GM10248 (cell line): ENCODE measurements around the gene AGPAT3.

Source experiments
- CTCF ChIA-PET: fragments of 300-600 bp; sonication (Branson Sonifier 250); formaldehyde crosslinking; extraction: SDS; loops from one replicate; lab custom pipeline; 2021; ENCODE audit warnings: antibody characterized with exemption; lab: Yijun Ruan, JAX
- POLR2A ChIA-PET: fragments of 350-650 bp; sonication (Branson Sonifier 250); formaldehyde crosslinking; extraction: SDS; loops from one replicate; lab custom pipeline; 2020; ENCODE audit warnings: antibody characterized with exemption; lab: Yijun Ruan, JAX
- DNase-seq: peaks from one replicate; pipeline ENCODE4 v3.0.0; 2012; ENCODE audit errors: extremely low spot score
- TF ChIP-seq, protein P1 (sequence below): IDR thresholded peaks from 2 replicates; pipeline ENCODE4 v1.5.1; 2012; ENCODE audit warnings: mild to moderate bottlenecking, low read depth; ENCODE audit errors: extremely low read depth, missing control alignments, control extremely low read depth

AGPAT3 gene

DNA sequence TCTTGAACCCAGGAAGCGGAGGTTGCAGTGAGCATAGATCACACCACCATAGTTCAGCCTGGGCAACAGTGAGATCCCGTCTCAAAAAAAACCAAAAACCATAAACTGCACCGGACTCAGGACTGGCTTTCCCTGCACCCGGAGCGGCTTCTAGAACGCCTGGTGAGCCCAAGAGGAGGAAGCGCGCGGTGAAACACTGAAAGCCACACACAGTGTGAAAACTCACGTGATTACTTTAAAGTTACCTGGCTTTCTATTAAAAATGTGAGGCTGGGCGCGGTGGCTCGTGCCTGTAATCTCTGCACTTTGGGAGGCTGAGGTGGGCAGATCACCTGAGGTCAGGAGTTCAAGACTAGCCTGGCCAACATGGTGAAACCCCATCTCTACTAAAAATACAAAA, 140.0 kb downstream of the AGPAT3 start:
- ChIA-PET CTCF (no interaction called here), POLR2A (interaction anchor here (0.6 kb wide), 1 partner anchor 330 kb away, joined by 3 read pairs; no protein-coding TSS in a partner anchor)
- TF ChIP-seq, protein P1, sequence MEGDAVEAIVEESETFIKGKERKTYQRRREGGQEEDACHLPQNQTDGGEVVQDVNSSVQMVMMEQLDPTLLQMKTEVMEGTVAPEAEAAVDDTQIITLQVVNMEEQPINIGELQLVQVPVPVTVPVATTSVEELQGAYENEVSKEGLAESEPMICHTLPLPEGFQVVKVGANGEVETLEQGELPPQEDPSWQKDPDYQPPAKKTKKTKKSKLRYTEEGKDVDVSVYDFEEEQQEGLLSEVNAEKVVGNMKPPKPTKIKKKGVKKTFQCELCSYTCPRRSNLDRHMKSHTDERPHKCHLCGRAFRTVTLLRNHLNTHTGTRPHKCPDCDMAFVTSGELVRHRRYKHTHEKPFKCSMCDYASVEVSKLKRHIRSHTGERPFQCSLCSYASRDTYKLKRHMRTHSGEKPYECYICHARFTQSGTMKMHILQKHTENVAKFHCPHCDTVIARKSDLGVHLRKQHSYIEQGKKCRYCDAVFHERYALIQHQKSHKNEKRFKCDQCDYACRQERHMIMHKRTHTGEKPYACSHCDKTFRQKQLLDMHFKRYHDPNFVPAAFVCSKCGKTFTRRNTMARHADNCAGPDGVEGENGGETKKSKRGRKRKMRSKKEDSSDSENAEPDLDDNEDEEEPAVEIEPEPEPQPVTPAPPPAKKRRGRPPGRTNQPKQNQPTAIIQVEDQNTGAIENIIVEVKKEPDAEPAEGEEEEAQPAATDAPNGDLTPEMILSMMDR, result no peak

DNA sequence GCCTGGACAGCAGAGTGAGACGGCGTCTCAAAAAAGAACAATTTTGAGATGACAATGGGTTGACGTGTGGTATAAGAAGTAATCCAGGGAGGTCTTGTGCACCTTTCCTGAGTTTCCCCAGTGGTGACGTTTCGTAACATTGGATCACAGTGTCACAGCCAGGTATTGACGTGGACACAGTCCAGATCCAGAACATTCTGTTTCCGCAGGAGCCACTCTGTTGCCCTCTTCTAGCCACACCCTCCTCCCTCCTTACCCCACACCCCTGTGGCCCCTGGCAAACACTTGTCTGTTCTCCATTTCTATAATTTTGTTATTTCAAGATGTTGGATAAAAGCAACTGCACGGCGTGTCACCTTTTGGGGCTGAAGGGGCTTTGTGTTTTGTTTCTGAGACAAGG, 140.6 kb downstream of the AGPAT3 start:
- DNase-seq, result no peak
- ChIA-PET POLR2A (no interaction called here), CTCF (no interaction called here)
- TF ChIP-seq, protein P1, result no peak

More for the DNA sequence above, 140.0 kb downstream of the AGPAT3 start:
- no peak for DNase-seq

DNA sequence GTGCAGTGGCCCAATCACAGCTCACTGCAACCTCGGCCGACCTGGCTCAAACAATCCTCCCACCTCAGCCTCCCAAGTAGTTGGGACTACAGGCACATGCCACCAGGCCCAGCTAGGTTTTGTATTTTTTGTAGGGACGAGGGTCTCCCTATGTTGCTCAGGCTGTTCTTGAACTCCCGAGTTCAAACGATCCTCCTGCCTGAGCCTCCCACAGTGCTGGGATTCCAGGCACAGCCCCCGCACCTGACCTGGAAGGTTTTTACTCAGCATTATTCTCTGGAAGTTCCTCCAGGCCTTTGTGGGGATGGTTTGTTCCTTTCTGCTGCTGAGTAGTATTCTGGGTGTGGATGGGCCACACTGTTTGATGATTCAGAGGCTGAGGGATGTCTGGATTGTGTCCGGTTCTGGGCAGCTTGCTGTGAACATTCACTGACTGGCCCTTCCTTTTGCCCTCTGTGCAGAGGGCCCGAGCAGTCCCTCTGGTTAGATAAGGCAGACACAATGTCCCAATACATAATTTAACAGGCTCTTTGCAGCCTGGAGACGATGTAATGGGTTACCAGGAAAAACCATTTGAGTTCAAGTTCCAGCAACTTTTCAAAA, 141.1 kb downstream of the AGPAT3 start:
- ChIA-PET CTCF (no interaction called here), POLR2A (no interaction called here)
- no peak for DNase-seq
- TF ChIP-seq, protein P1, result no peak

DNA sequence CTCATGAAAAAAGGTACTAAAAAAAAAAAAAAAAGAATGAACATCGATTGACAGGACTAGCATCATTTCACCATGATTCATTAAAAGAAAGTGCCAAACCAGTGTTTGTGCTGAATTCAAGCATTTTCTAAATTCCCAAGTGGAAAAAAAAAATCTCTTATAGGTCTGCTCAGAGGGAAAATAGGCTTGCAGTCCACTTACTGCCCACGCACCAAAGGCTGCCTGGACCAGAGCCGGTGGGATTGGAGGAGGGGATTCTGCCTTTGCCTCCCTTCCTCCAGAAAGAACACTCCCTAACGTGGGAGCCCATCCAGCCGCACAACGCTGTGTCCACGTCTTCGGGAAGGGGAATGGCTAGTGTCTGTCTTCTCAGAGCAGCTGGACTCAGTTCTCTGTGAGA, 141.6 kb downstream of the AGPAT3 start:
- TF ChIP-seq, protein P1, result no peak
- ChIA-PET CTCF (no interaction called here), POLR2A (no interaction called here)
- DNase-seq, result no peak

DNA sequence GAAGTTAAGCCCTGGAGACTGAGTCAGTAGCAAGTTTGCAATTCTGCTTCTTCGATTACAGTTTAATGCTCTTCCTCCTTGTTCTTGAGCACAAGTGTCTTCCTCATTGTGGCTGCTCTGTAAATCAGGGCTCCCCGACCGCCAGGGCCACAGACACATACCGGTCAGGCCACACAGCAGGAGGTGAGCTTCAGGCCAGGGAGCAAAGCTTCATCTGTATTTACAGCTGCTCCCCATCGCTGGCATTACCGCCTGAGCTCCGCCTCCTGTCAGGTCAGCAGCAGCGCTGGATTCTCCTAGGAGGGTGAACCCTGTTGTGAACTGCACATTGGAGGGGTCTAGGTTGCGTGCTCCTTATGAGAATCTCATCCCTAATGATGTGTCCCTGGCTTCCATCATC, 145.4 kb downstream of the AGPAT3 start:
- CTCF ChIA-PET, result interaction anchor here (0.8 to 3.0 kb wide), 3 partner anchors 10 to 35 kb away, joined by 3 to 16 read pairs (median 3); no protein-coding TSS in a partner anchor
- POLR2A ChIA-PET, result no interaction called here

DNA sequence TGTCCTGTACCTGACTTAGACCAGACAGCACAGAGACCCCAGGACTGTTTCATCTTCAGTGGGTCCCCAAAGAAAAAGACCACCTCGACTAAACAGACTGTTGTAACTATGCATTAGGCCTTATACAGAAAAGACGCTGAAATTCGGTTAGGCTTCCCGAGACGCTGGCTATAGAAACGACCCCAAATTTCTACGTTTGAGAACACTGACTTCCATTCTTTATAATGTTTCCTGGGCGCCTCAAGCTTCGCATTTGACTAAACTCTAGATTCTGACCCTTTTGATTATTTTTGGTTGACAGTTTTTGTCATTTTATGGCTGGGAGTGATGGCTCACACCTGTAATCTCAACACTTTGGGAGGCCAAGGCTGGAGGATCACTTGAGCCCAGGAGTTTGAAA, 146.1 kb downstream of the AGPAT3 start:
- TF ChIP-seq, protein P1, result no peak
- DNase-seq, result no peak
- ChIA-PET POLR2A (no interaction called here), CTCF (interaction anchor here (3.0 kb wide), 1 partner anchor 11 kb away, joined by 16 read pairs; no protein-coding TSS in a partner anchor)

More for the DNA sequence above, 145.4 kb downstream of the AGPAT3 start:
- DNase-seq, result no peak
- TF ChIP-seq, protein P1, result no peak
